Measurements from ENCODE around the gene HMCES. TPM values are rescaled to one million over a fixed set of nuclear protein-coding genes. Genes with fewer than 3 reads are reported as not detected.

The HMCES gene
- total and polyA plus RNA-seq, 11 donors, result 30.0 to 46.6 (median 37.7) TPM

DNA sequence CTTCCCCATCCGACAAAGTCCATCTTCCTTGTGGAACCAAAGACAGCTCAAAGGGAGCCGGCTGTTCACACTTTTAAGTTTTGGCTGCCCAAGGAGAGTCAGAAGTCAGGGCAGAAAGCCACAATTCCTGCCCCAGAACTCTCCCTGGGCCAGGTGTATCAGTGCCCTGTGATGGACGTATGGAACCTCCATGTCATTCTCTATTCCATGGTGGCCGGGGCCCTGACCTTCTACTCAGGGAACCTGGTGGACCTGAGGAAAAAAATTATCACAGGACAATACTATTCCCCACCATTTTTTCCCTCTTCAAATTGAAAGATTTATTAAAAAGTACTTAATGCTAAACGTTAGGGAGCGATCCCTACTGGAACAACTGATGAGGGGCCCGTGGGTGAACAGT is 66.6 kb downstream of the HMCES start:
- Histone ChIP-seq H3K36me3 (no peaks in the 10 kb centered on the region), H3K9me3 (no peaks in the 10 kb centered on the region), H3K27me3 (peaks cover 0 to 3% (median 0%) of the 10 kb centered on the region in 9 donors), H3K4me1 (peaks cover 0 to 43% (median 25%) of the 10 kb centered on the region in 12 donors), H3K27ac (no peak overlapping the region), H3K4me3 (no peak overlapping the region)
- intact Hi-C loops (cut with DNase I), result no loop called here
- TF ChIP-seq POLR2A (IDR thresholded peaks at IDR 0.05), result no peak
- TF ChIP-seq, protein P1, sequence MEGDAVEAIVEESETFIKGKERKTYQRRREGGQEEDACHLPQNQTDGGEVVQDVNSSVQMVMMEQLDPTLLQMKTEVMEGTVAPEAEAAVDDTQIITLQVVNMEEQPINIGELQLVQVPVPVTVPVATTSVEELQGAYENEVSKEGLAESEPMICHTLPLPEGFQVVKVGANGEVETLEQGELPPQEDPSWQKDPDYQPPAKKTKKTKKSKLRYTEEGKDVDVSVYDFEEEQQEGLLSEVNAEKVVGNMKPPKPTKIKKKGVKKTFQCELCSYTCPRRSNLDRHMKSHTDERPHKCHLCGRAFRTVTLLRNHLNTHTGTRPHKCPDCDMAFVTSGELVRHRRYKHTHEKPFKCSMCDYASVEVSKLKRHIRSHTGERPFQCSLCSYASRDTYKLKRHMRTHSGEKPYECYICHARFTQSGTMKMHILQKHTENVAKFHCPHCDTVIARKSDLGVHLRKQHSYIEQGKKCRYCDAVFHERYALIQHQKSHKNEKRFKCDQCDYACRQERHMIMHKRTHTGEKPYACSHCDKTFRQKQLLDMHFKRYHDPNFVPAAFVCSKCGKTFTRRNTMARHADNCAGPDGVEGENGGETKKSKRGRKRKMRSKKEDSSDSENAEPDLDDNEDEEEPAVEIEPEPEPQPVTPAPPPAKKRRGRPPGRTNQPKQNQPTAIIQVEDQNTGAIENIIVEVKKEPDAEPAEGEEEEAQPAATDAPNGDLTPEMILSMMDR (IDR thresholded peaks at IDR 0.05), result no peak
- 88 to 96% (median 91%) methylated on average over 7 of the region's 7 CpGs for WGBS, 4 donors
- ATAC-seq (no peak), DNase-seq (peak in 1 of 5 donors; percentile 14)

DNA sequence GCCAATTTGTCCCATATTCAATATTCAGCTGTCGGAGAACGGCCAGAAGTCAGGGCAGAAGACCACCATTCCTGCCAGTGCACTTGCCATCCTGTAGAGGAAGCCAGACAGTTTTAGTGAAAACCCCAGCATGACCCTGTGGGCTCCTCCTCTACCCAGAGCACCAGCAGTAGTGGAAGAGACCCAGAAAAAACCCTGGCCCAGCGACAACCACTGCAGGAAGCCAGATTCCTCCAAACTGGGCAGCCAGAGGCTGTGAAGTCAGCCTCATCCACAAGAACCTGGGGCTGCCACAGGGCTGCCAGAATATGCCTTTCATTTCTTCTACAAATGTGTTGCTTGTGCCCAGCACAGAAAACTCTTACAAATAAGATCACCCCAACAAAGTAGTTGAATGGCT is 67.3 kb downstream of the HMCES start:
- peaks cover 0 to 43% (median 25%) of the 10 kb centered on the region in 12 donors for H3K4me1 ChIP-seq
- H3K27me3 ChIP-seq, result peaks cover 0 to 3% (median 0%) of the 10 kb centered on the region in 9 donors
- ATAC-seq, result no peak
- intact Hi-C loops (cut with DNase I), result no loop called here
- H3K36me3 ChIP-seq, result no peaks in the 10 kb centered on the region
- H3K4me3 ChIP-seq, result no peak overlapping the region
- peak in 1 of 5 donors; percentile 50 for DNase-seq
- 59 to 75% (median 67%) methylated on average over 3 of the region's 3 CpGs for WGBS, 4 donors
- no peak for TF ChIP-seq POLR2A (IDR thresholded peaks at IDR 0.05)
- TF ChIP-seq, protein P1 (IDR thresholded peaks at IDR 0.05), result no peak
- H3K27ac ChIP-seq, result no peak overlapping the region
- no peaks in the 10 kb centered on the region for H3K9me3 ChIP-seq

GRCh38 chr3:129346695-129347457 is 68.2 kb downstream of the HMCES start:
- H3K27ac ChIP-seq, result no peak overlapping the region
- H3K4me1 ChIP-seq, result peaks cover 0 to 43% (median 25%) of the 10 kb centered on the region in 12 donors
- WGBS, 4 donors, result 35 to 54% (median 41%) methylated on average over 12 of the region's 12 CpGs
- ATAC-seq (peak in 1 of 4 donors; percentile 18), DNase-seq (peak in 1 of 5 donors; percentile 50)
- H3K4me3 ChIP-seq, result no peak overlapping the region
- H3K27me3 ChIP-seq, result peaks cover 0 to 3% (median 0%) of the 10 kb centered on the region in 9 donors
- H3K36me3 ChIP-seq, result no peaks in the 10 kb centered on the region
- intact Hi-C loops (cut with DNase I), result no loop called here
- TF ChIP-seq, protein P1 (IDR thresholded peaks at IDR 0.05), result no peak
- TF ChIP-seq POLR2A (IDR thresholded peaks at IDR 0.05), result no peak
- H3K9me3 ChIP-seq, result no peaks in the 10 kb centered on the region

- H3K4me3 ChIP-seq, result no peak overlapping the region
- no peak overlapping the region for H3K27ac ChIP-seq
- H3K9me3 ChIP-seq, result no peaks in the 10 kb centered on the region
- H3K27me3 ChIP-seq, result peaks cover 0 to 3% (median 0%) of the 10 kb centered on the region in 9 donors
- peaks cover 0 to 43% (median 25%) of the 10 kb centered on the region in 12 donors for H3K4me1 ChIP-seq
- WGBS, 4 donors, result 79 to 87% (median 87%) methylated on average over 7 to 8 of the region's 8 CpGs
- no peak for ATAC-seq
- no peak for TF ChIP-seq POLR2A (IDR thresholded peaks at IDR 0.05)
- TF ChIP-seq, protein P1 (IDR thresholded peaks at IDR 0.05), result no peak
- intact Hi-C loops (cut with DNase I), result no loop called here
- H3K36me3 ChIP-seq, result no peaks in the 10 kb centered on the region
- no peak for DNase-seq
Observed at GRCh38 chr3:129347458-129347845, 68.8 kb downstream of the HMCES start.
